ENCODE data around the gene SHROOM1.

Gene SHROOM1

DNA sequence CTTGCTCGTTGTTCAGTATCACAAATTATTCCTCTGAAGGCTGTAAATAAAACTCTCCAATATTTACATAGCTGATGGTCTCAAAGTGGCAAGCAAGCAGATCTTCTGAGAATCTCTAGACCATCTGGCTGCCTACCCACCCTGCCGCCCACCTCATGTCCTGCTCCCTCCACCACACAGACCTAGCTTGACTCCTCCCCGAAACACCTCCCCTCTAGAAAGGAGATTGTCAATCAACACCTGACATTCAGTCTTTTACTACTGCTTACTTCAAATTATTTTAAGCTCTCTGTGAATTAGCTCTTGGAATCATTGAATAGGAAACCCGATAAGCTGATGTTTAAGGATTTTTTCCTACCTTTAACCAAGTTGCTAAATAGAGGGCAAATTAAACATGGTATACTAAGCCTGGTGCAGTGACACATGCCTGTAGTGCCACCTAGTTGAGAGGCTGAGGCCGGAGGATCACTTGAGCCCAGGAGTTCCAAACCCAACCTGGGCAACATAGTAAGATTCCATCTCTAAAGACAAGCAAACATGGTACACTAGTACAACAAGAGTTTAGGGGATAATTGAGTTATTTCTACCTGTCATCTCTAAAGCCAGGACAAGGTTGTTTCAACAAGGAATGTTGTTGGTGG lies 28.3 kb downstream of the SHROOM1 start:
- DNase-seq = no peak

DNA sequence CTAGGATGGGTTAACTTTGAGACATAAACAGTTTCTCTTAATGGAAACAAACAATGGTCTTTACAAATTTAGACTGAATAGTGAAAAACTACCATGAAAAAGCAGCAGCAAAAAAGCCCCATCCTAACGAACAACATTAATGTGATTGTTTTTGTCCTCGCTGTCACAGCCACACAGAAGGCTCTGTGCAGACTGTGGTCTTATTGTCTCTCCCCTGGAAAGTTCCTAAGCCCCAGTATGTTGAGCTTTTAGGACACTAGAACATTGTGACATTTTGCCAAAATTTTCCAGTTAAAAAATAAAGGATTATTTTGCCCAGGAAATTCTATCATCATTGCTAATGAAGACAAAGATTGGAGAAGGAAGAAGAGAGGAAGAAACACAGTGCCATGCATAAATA lies 29.9 kb downstream of the SHROOM1 start:
- DNase-seq = no peak

DNA sequence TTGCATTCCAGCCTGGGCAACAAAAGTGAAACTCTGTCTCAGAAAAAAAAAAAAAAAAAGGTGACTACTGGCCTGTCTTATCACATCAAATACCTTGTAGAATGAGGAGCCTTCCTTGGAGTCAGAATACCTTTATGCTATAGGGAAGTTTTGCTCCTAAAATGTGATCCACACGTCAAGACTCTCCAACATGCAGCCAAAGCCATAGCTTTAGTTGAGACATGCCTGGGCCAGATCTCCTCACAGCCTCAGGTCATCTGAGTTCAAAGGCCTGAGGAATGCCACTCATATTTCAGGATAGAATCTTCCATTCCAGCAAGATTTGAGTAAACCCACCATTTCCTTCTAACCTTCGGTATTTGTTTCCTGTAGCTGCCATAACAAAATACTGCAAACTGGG lies 31.1 kb downstream of the SHROOM1 start:
- no peak for DNase-seq

DNA sequence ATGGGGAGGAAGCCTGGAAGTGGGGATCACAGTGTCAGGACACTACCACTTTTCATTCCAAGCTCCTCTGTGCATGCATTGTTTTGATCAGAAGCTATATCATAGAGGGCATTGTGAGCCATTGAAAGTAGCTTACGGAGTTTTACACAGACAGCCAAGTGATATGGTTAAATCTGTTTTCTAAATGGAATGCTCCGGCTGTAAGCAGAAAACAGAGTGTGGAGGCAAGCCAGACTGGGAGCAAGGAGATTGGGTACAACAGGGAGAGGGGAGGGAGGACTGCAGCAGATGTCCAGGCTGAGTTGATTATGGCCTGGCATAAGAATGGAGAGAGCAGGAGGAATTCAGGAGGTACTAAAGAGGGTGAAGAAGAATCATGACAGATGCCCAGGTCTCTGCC lies 32.8 kb downstream of the SHROOM1 start:
- DNase-seq = no peak

DNA sequence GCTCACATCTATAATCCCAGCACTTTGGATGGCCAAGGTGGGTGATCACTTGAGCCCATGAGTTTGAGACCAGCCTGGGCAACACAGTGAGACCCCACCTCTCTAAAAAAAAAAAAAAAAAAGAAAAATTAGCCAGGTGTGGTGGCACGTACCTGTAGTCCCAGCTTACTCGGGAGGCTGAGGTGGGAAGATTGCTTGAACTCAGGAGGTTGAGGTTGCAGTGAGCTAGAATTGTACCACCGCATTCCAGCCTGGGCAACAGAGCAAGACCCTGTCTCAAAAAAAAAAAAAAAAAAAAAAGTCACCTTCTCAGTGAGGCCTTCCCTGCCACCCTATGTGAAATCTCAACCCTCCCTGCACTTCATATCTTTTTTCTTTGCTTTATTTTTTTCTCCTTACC lies 39.4 kb downstream of the SHROOM1 start:
- no peak for DNase-seq

DNA sequence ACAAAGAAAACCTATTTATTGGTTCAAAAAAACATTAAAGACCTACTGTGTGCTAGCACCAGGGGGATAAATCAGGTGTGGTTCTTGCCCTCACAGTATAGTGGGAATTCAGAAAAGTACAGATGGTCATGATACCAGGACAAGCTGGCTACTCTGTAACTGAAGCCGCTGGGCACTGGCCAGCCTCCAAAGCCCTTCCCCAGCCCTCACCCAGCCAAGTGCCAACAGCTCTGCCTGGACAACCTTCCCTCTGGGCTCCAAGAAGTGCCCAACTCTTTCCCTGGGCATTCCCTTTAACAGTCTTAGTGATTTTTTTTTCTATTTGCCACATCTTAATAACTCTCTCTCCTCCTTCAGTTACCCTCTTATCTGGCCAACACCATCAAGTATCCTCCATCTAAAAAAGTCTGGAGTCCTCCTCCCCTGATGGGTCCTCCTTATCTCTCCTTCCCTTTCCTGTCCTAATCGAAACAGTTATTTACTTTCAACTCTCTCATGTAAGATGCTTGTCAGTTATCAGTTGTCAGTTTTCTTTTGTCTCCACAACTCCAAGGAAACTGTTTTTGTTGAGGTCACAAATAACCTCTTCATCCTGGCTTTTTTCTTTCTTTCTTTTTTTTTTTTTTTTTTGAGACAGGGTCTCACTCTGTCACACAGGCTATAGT lies 40.1 kb downstream of the SHROOM1 start:
- DNase-seq = no peak

DNA sequence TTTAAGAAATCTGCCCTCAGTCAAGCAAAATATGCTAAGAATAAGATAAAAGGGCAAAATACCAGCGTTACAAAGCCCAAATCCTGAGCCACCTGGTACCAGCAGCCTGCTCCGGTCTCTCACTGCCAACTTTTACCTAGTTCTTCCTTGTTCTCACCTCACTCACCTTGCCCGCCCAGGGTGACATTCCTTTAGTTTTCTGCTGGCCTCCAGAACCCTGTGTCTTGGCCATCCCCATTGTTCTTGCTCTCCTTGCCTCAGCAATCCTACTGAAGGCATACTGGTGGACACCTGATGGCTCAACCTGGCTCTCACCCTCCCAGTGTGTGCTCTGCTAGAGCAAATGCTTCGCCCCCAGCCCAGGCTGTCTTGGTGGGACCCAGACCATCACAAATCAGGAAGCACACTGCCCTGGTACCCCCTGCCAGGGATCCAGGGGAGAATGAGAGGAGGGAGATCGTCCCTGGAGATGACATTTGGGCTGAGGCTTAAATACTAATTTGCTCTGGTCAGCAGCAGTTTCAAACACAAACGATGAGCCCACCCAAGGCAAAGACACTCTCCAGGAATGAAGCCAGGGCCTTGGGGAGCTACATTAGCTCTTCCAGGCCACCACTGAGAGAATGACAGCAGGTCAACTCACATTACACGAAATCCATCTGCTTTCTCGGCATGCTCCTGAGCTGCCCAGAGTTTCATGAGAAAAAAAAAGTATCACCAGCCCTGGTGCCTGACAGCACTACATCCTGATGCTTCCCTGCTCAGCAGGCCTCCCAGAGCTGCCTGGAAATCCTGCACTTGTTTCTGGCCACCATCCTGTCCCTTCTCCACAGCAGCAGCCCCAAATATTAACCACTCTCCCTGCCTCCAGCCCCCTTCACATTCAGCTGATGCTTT lies 41.2 kb downstream of the SHROOM1 start:
- DNase-seq = no peak

DNA sequence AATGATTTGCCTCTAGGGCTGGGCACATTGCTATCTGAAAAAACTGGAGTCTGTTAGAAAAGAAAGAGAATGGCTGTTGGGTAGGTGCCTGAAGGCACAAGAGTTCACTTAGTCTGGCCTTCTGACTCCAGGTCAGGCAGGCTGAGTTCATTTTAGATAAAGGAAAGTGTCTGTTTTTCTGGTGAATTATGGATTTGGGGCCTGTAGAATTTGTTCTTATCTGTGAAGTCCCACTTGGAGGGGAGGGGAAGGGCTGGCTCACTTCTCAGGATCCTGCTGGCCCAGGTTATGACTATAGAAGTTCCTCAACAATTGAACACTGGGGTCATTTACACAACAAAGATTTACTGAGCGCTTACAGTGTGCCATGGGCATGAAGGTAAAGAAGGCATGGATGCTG lies 41.9 kb downstream of the SHROOM1 start:
- DNase-seq = no peak

DNA sequence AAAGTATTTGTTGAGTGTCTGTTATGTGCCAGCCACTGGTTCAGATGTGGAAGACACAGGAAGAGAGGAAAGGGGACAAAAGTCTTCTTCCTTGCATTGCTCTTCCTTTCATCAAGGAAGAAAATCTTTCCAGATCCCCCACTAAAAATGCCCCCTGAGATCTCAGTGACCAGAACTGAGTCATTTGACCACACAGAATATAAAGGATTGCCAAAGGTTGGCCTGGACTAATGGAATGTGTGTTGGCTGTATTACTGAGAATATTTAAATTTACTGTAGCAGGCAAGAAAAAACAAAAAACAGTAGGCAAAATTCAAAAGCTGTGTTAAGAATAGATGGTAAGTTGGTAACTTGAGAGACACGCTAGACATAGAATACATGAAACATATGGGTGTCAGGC lies 43.4 kb downstream of the SHROOM1 start:
- DNase-seq = no peak

DNA sequence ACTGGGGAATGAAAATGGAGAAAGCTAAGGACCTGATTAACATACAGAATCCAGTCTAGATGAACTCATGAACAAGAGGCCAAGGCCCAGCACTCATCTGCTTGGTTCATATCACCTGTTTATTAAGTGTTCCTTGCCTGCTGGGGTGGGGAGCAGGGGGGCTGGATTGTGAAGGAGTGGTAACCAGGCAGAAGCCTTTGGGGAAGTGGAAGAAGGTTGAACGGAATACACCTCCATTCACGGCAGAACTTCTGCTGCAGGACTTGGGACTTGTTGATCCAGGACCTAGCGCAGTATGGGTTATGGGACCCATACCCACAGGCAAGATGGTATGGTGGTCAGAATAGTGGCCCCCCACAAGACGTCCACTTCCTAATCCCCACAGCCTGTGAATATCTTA lies 44.6 kb downstream of the SHROOM1 start:
- DNase-seq = no peak

DNA sequence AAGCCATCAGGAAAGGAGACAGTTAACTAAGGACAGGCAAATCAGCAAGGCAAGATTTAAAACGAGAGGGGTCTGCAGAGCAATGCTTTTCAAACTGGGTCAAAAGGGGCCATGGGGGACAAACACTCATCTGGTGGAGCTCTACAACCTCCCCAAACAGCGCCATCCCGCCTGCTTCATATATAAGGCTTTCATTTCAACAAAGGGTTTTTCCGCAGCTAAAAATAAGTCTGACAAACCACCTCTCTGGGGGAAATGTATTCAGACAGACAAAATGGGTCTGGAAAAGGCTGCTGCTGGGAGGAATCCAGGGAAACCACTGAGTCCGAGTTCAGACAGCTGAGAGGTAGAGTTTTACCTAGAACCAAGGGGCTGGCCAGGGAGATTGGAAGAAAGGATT lies 45.1 kb downstream of the SHROOM1 start:
- no peak for DNase-seq

DNA sequence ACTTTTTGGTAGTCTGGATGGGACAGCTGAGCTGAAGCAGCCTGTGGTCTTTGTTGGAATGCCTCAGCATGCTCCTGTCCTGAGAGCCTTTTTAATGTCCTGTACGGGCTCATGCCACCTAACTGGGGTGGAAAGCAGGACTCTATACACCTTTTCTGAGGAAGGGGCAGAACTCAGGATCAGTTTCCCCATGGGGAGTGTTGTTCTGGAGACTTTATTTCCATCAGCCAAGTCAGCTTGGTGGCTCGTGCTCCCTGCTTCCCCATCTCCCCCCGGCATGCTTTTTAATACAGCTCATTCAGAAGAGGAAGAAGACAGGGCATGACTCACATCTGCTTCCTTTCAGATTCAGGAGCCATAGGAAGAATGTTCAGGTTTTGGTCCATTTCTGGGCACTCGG lies 48.3 kb downstream of the SHROOM1 start:
- DNase-seq = no peak

DNA sequence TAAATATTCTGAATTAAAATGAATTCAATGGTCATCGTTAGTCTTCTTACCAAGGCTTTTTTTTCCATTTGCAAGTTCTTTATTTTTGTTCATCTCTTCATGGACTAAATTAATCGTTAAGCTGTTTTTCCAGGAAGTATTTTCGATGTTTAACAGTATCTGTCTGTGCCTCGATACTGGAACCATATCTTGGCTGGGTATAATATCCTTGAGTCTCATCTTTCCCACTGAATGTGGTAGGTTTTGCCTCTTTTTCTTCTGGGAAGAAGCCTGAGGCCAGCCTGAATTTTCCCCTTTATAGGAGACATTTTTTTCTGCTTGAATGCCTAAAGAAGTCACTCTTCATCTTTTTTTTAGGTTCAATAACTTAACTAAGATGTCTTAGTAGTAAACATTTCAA lies 49.4 kb downstream of the SHROOM1 start:
- no peak for DNase-seq

DNA sequence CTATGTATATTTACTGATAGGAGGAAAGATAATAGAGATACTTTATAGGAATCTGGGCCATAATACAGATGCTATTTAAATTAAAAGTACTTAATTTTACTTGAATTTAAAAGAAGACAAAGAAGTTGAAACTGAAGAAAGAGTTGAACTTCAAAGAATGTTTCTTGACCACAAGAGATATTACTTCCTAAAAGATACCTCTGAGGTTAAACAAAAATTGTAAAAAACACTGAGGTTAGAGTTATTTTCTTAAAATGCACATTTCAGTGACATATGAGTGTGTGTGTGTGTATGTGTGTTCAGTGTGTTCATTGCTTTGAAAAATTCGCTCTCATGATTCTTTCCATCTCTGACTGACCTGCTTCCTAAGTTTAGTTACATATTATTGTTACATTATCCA lies 49.9 kb downstream of the SHROOM1 start:
- DNase-seq = no peak

DNA sequence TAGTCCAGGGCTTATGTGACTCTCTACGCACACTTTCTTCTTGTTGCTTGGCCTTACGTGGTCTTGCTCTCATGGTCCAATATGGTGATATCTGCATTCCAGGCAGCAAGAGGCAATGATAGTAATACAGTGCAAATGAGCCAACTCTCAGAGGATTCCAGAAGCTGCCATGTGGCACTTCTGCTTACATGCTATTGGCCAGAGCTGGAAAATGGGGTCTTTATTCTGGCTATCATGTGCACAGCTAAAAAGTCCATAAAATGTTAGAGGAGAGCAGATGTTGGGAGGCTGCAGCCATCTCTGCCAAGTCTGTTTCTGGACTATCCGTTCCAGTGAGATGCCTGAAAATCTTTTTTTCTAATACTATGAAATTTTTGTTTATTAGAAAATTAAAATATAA lies 50.5 kb downstream of the SHROOM1 start:
- no peak for DNase-seq

DNA sequence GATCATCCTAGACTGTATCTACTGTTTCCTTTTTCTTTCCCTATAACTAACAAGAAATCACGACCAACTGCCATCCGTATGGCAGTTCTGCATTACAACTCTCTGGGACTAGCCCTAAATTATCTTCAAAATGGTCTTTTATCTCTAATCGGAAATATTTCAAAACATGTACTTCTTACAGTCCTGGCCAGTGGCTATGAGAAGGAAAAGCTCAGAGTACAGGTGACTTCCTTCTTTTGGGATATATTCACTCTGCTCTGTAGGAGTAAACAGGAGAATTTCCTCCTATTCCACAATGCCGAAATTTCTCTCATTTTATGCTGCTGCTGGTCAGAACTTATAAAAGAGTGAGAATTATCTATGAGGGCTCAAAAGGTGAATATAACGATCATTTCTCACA lies 51.6 kb downstream of the SHROOM1 start:
- no peak for DNase-seq

DNA sequence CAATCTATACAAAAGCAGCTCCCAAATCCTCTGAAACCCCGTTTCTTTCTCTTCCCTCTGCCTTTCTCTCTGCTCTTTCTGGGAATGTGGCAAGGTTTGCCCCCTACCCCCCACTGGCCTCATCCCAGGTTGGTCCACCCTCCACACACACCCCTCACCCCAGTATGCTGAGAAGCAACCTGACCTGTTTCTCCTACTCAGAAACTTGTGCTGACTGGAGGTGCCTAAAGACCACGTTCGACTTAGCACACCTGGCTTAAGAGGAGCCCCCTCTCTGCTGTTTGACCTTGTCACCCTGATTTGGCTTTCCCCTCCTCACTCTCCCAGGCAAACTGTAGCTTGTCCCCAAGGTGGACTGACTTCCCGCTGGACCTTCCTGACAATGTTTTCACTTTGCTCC lies 52.3 kb downstream of the SHROOM1 start:
- DNase-seq = no peak

DNA sequence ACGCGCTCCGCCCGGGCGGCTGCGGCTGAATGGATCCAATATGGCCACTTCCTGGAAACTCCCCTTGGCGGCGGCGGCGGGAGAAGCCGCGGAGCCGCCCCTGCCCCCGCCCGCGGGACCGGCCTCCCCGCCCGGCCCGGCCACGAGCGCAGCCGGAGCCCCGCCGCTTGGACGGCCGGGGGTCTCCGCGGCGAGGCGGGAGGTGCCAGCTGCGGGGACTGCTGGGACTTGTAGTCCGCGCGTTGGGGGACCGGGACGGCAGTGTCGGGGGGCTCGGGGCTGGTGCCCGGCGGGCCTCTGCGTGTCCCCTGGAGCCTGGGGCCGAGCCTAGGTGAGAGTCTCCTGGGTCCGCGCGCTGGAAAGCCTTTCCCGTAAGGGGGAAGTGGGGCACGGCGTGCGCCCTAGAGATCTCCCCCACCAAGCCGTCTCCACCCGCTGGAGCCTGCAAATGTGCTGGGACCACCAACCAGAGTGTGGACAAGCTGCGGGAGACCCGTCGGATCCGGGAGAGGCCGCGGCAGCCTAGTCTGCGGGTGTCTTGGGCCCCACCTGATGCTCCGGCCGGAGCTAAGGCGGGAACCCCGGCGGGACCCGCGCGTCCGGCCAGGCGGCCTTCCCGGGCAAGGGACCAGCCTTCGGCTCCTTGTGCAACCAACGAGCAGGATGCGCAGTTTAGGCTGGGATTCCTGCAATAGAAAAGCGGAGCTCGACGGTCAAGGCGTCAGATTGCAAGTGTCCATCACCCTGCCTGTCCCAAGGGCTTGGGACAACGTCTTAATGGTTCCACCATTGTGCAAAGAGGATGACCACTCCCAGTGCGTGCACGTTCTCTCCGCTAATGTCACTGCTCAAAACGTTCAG lies 53.0 kb downstream of the SHROOM1 start, which contains the start of gene SEPTIN8:
Gene SEPTIN8 (minus strand): TSS at position 31 of the 861 bp plus-strand sequence. CDS start 102 bp downstream, outside the sequence.
- no peak for DNase-seq

DNA sequence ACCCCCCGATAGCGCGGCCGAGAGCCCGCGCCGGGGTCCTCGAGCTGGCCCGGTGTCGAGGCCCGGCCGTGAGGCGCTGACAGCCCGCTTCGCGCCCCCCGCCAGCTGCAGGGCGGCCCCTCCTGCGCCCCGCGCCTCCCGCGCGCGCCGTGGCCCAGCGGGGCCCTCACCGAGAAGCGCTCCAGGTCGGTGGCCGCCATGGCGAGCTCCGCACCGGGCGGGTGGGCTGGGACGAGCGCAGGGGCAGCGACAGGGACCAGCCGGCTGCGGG lies 53.6 kb downstream of the SHROOM1 start:
- no peak for DNase-seq

DNA sequence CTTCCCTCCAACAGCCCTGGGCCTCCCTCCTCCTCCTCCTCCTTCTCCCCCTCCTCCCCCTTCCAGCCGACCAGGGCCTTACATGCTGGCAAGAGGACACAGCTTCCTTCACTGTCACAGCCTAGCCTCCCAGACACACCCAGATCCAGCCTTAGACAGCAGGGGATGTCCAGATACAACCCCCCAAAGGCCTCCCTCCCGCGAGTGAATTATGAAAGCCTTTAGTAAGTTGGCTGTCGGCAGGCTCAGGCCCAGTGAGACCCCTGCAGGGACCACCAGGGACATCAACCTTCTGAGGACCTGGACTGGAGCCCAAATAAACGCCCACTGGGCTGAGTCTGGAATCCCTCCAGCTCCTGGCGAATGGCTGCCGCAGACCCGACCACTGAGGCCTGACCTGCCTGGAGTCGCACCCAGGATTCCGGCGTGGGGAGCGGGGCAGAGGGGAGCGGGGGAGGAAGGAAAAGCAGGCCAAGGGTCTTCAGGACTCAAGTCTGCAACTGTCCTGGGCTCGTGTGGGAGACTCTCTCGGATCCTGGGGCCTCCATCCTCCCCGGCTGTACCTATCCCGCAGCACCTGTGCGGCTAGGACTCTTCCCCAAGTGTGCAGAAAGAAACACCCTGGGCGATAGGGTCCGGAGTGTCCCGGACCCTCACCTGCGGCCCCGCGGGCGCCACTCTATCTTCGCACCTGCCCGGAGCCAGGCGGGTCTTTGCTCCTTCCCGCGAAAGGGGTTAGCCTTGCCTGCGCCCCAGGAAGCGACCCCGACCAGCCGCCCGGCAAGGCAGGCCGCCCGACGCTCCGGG lies 54.1 kb downstream of the SHROOM1 start:
- DNase-seq = no peak

DNA sequence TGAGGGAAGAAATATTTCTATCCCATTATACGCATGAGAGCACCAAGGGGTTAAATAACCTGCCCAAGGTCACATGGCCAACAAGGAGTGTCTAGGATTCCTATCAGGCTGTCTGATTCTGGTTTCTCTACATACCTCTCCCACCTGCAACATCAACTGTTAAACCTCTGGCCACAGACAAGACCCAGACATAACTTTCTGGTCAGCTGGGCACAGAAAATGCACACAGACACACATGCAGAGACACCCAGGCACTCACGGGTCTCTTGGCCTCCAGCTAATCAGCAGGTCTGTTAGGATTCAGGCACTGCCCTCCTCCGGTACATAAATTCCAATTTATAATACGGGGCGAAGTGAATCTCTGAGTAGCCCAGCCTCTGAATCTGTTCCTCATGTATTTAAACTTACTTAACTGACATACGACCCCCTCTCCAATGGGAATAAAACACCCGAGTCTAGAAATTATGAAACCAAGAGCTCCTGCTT lies 54.9 kb downstream of the SHROOM1 start:
- no peak for DNase-seq

DNA sequence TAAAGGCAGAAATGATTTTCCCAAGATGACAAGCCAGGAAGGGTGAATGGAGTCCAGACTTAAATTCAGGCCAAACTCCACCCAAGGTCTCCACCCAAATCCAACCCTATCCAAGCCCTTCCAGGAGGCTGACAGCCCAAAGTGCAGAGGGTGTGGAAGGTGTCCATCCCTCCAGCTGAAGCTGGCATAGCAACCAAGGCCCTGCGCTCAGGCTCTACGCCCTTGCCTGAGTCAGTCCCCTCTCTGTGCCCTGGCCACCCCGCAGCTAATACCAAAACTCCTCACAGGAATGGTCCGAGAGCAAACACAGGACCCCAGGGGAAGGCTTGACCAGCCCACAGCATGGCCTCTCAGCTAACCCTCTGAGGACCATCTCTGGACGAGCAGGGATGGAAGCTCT lies 55.6 kb downstream of the SHROOM1 start:
- DNase-seq = no peak

Measured in NCI-H446 treated with DMSO at 0.1 percent for 48 hours (cell line).